Keratinocyte (primary cell): ENCODE data around the gene TPM2. TPM values are rescaled to one million over a fixed set of nuclear protein-coding genes. Genes with fewer than 3 reads are reported as not detected.

ENCODE experiments used
- DNase-seq: peaks from one replicate; pipeline ENCODE4 v3.0.0-alpha.2; 2011; ENCODE audit warnings: low read depth, missing footprints, low spot score
- FAIRE-seq: peaks from 2 replicates; lab custom pipeline; 2011; peaks lifted over from hg19 to GRCh38; lab: Jason Lieb, UNC
- H2AFZ ChIP-seq: 2 replicates; pipeline ENCODE4 v1.6.0; 2012; ENCODE audit warnings: low read length, control low read depth, inconsistent platforms; ENCODE audit not compliant: control insufficient read depth
- H3K27ac ChIP-seq: 2 replicates; pipeline ENCODE4 v1.5.1; 2011; ENCODE audit warnings: low read length; ENCODE audit not compliant: control insufficient read depth, insufficient read depth
- H3K27me3 ChIP-seq: 3 replicates; pipeline ENCODE4 v1.6.0; 2011; ENCODE audit warnings: low read length; ENCODE audit not compliant: control insufficient read depth, insufficient read depth; ENCODE audit errors: extremely low read depth
- H3K36me3 ChIP-seq, 2 experiments: 2 replicates in 1 of 2; 3 replicates in 1 of 2; pipeline ENCODE4 v1.5.1; 2011; ENCODE audit warnings: low read length in 2 of 2, mild to moderate bottlenecking in 1 of 2; ENCODE audit not compliant: control insufficient read depth in 2 of 2, insufficient read depth in 2 of 2; ENCODE audit errors: extremely low read depth in 1 of 2
- H3K4me1 ChIP-seq: 3 replicates; pipeline ENCODE4 v1.5.1; 2011; ENCODE audit warnings: low read length; ENCODE audit not compliant: control insufficient read depth, insufficient read depth; ENCODE audit errors: extremely low read depth
- H3K4me2 ChIP-seq: 3 replicates; pipeline ENCODE4 v1.6.0; 2011; ENCODE audit warnings: low read depth, low read length; ENCODE audit not compliant: control insufficient read depth, insufficient read depth; ENCODE audit errors: extremely low read depth
- H3K4me3 ChIP-seq, 3 experiments: fragments of 200-600 bp in 1 of 3; sonication (generic) in 1 of 3; 2 replicates in 2 of 3; 3 replicates in 1 of 3; pipeline ENCODE4 v1.5.1; 2011 to 2016; ENCODE audit warnings: low read length in 3 of 3, mild to moderate bottlenecking in 3 of 3, control low read depth in 2 of 3, inconsistent platforms in 1 of 3, low read depth in 1 of 3, mixed read lengths in 1 of 3, mixed run types in 1 of 3, moderate library complexity in 1 of 3; ENCODE audit not compliant: control insufficient read depth in 2 of 3, insufficient read depth in 2 of 3; ENCODE audit errors: extremely low read depth in 1 of 3
- H3K79me2 ChIP-seq: 2 replicates; pipeline ENCODE4 v1.6.0; 2012; ENCODE audit warnings: low read length; ENCODE audit not compliant: control insufficient read depth, insufficient read depth
- H3K9ac ChIP-seq: 3 replicates; pipeline ENCODE4 v1.6.0; 2011; ENCODE audit warnings: low read length; ENCODE audit not compliant: control insufficient read depth, insufficient read depth; ENCODE audit errors: extremely low read depth
- H3K9me1 ChIP-seq: 3 replicates; pipeline ENCODE4 v1.6.0; 2011; ENCODE audit warnings: low read length; ENCODE audit not compliant: control insufficient read depth, insufficient read depth; ENCODE audit errors: extremely low read depth
- H3K9me3 ChIP-seq: 2 replicates; pipeline ENCODE4 v1.5.1; 2012; ENCODE audit warnings: low read depth, low read length; ENCODE audit not compliant: control insufficient read depth
- H4K20me1 ChIP-seq: 3 replicates; pipeline ENCODE4 v1.6.0; 2011; ENCODE audit warnings: low read length; ENCODE audit not compliant: control insufficient read depth, insufficient read depth; ENCODE audit errors: extremely low read depth
- EZH2 ChIP-seq: IDR thresholded peaks from one replicate; pipeline ENCODE4 v1.6.1; 2012; ENCODE audit warnings: inconsistent platforms, mild to moderate bottlenecking, low read length, moderate library complexity
- dilution Hi-C: fragments of 300-500 bp; cut with MboI; formaldehyde crosslinking; loops from one replicate; pipeline ENCODE4 v1.7.0; 2020; ENCODE audit warnings: low sequenced_read_pairs; ENCODE audit not compliant: extremely low pct_ligation_motif_present
- polyA plus RNA-seq, 5 experiments: library from polyadenylated mRNA; depleted of rRNA in 3 of 5; stranded (reverse) in 3 of 5; stranded (forward) in 1 of 5; unstranded in 1 of 5; fragments of >200 nt; gene quantifications; 1 replicate in 1 of 5; 2 replicates in 3 of 5; 3 replicates in 1 of 5; pipeline versions ENCODE4 v1.2.1 to v1.2.3, GENCODE V29; 2011 to 2012; ENCODE audit warnings: missing spikeins in 2 of 5, low read depth in 1 of 5, low replicate concordance in 1 of 5
- TF ChIP-seq, protein P1 (sequence below), 3 experiments: IDR thresholded peaks in 1 of 3; conservative IDR thresholded peaks in 1 of 3; optimal IDR thresholded peaks in 1 of 3; 2 replicates in 2 of 3; 3 replicates in 1 of 3; pipeline versions ENCODE3 to v1.5.1; 2011; ENCODE audit warnings: low read length in 3 of 3, mild to moderate bottlenecking in 3 of 3, moderate library complexity in 2 of 3, control low read depth in 1 of 3, inconsistent platforms in 1 of 3; ENCODE audit not compliant: insufficient read depth in 2 of 3; ENCODE audit errors: extremely low read depth in 1 of 3

TPM2 gene
- polyA plus RNA-seq, 1 donor (not counting 4 experiments of a cell fraction or from before 2014, with no cell fraction given) = 53.1 TPM

DNA sequence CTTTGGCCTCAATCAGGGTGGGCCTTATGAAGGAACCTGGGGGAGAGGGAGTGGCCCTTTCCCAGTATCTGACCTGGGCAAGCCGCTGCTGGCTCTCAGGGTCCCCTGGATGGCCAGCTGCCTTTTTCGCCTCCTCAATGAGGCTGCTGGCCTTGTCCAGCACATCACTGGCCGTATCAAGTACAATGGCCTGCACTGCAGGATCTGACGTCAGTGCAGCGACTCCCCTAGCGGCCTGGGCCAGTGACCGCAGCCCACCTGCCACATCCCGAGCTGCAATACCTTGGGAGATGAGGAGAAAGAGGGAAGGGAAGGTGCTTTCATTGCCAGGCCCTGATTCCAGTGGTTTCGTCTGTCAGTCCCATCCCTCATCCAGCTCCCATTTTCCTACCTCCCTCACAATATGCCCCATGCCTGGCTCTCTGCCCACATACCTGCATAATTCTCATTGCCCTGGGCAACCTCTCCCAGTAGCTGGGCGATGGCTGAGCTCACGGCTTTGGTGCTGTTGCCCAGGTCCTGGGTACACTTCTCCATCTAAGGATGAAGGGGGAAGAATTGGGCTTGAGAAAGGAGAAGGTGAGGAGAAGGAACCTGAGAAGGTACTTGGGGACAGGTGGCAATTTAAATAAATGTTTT is 23.2 kb upstream of the TPM2 start:
- Histone ChIP-seq H3K9me3 (no peaks in the 10 kb centered on the region), H3K27ac (no peak overlapping the region), H3K79me2 (no peaks in the 10 kb centered on the region), H3K9me1 (no peaks in the 10 kb centered on the region), H4K20me1 (peaks cover 3% of the 10 kb centered on the region), H2AFZ (no peak overlapping the region), H3K36me3 (peaks cover 64 to 78% of the 10 kb centered on the region in 2 experiments), H3K4me3 (no peak overlapping the region), H3K27me3 (no peaks in the 10 kb centered on the region), H3K4me2 (no peak overlapping the region), H3K9ac (no peak overlapping the region), H3K4me1 (no peaks in the 10 kb centered on the region)
- DNase-seq (no peak), FAIRE-seq (no peak)
- dilution Hi-C loops = no loop called here
- TF ChIP-seq, protein P1, sequence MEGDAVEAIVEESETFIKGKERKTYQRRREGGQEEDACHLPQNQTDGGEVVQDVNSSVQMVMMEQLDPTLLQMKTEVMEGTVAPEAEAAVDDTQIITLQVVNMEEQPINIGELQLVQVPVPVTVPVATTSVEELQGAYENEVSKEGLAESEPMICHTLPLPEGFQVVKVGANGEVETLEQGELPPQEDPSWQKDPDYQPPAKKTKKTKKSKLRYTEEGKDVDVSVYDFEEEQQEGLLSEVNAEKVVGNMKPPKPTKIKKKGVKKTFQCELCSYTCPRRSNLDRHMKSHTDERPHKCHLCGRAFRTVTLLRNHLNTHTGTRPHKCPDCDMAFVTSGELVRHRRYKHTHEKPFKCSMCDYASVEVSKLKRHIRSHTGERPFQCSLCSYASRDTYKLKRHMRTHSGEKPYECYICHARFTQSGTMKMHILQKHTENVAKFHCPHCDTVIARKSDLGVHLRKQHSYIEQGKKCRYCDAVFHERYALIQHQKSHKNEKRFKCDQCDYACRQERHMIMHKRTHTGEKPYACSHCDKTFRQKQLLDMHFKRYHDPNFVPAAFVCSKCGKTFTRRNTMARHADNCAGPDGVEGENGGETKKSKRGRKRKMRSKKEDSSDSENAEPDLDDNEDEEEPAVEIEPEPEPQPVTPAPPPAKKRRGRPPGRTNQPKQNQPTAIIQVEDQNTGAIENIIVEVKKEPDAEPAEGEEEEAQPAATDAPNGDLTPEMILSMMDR (optimal IDR thresholded peaks at IDR 0.05 in 1 of 3, IDR thresholded peaks at IDR 0.05 in 1 of 3, conservative IDR thresholded peaks at IDR 0.05 in 1 of 3; ENCODE audit: extremely low read depth in 1 of 3, insufficient read depth in 2 of 3, low read length in 3 of 3) = no peak

DNA sequence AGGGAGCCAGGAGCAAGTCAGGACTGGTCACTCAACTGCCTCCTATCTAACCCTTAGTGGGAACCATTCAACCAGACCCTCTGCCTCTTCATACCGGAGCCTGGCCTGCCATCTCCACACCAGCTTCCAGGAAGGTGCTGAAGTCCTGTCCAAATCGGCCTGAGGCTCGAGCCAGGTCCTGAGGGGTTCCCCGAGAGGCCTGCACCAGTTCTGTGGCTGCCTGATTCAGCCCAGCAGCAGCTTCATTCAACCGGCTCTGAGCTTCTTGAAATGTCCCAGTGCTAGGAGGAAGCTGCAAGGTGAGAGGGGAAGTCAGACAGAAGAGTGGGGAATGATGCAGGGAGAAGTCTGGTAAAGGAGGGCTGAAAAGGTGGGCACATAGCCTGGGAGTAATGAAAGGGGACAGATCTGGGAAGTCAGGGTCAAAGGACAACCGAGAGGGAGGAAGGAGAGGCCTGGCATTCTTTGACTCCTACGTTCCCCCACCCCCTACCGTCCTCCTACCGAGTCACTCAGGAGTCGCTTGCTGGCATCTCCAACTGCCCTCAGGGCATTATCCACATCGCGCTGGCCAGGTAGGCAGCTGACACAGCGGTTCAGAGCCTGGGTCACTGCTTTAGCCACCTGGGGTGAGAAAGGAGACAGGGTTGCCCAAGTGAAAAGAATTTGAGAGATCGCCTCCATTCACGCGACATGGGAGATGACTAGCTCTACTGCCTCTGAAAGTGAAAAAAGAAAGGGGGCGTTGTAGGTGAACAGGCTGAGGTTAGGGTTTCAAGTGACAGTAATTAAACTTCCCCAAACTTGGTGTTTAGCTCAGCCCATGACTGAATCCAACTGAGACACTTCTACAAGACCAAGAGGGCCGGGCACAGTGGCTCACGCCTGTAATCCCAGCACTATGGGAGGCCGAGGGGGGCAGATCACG is 22.0 kb upstream of the TPM2 start:
- H3K9me3 ChIP-seq = no peaks in the 10 kb centered on the region
- no peak overlapping the region for H3K4me3 ChIP-seq
- no peak overlapping the region for H3K4me2 ChIP-seq
- no peak overlapping the region for H3K27ac ChIP-seq
- H3K4me1 ChIP-seq = no peaks in the 10 kb centered on the region
- no peaks in the 10 kb centered on the region for H3K79me2 ChIP-seq
- peaks cover 3% of the 10 kb centered on the region for H4K20me1 ChIP-seq
- dilution Hi-C loops = no loop called here
- FAIRE-seq = no peak
- no peak for TF ChIP-seq EZH2
- TF ChIP-seq, protein P1 (optimal IDR thresholded peaks at IDR 0.05 in 1 of 3, IDR thresholded peaks at IDR 0.05 in 1 of 3, conservative IDR thresholded peaks at IDR 0.05 in 1 of 3; ENCODE audit: extremely low read depth in 1 of 3, insufficient read depth in 2 of 3, low read length in 3 of 3) = no peak
- no peak overlapping the region for H3K9ac ChIP-seq
- no peak overlapping the region for H2AFZ ChIP-seq
- no peak for DNase-seq
- peaks cover 60 to 78% of the 10 kb centered on the region in 2 experiments for H3K36me3 ChIP-seq
- no peaks in the 10 kb centered on the region for H3K9me1 ChIP-seq
- H3K27me3 ChIP-seq = no peaks in the 10 kb centered on the region
